Gastroesophageal sphincter (tissue), 3 donors: ENCODE data around the gene RAB26.

Experiments
- CTCF ChIP-seq, 4 experiments: fragments of 200-600 bp in 2 of 4; fragments of 450-650 bp in 2 of 4; sonication (generic) in 1 of 4; IDR thresholded peaks; one replicate each; pipeline ENCODE4 v1.5.1; 2017 to 2019; ENCODE audit warnings: antibody characterized with exemption in 4 of 4, mild to moderate bottlenecking in 2 of 4, moderate library complexity in 2 of 4
- EP300 ChIP-seq: sonication (generic); formaldehyde crosslinking; IDR thresholded peaks from one replicate; pipeline ENCODE4 v1.6.1; 2017; ENCODE audit warnings: antibody characterized with exemption, mild to moderate bottlenecking
- POLR2A ChIP-seq, 2 donors: fragments of 450-650 bp; IDR thresholded peaks; one replicate each; pipeline ENCODE4 v1.6.1; 2017; ENCODE audit warnings: antibody characterized with exemption in 2 of 2, mild to moderate bottlenecking in 2 of 2, moderate library complexity in 1 of 2
- POLR2AphosphoS5 ChIP-seq: sonication (generic); formaldehyde crosslinking; IDR thresholded peaks from one replicate; pipeline ENCODE4 v1.6.1; 2017; ENCODE audit warnings: antibody characterized with exemption

- no peak for TF ChIP-seq POLR2AphosphoS5
- TF ChIP-seq CTCF (IDR thresholded peaks at IDR 0.05) = no peak
- no peak for TF ChIP-seq POLR2A (IDR thresholded peaks at IDR 0.05)
- TF ChIP-seq EP300 = no peak
Measured at GRCh38 chr16:2196981-2197511, 48.6 kb downstream of the RAB26 start.
